Stimulated activated CD4-positive, alpha-beta T cell treated with anti-CD3 and anti-CD28 coated beads, Interleukin-4, amount 100 ng/mL, for 24 hours (primary cell): Measurements from ENCODE around the gene ROBO1.
"Not testable (repeated sequence)": the region's sequence is repeated elsewhere in the genome, so short reads cannot be mapped to it uniquely, and the experiment has no call there.

Experiments
- DNase-seq: peaks from one replicate; pipeline ENCODE4 v3.0.0-alpha.2; 2020

ROBO1 gene

GRCh38 chr3:78762121-78762520 is 1005.7 kb downstream of the ROBO1 start:
- DNase-seq, result no peak

GRCh38 chr3:78761126-78761525 is 1006.7 kb downstream of the ROBO1 start:
- DNase-seq, result no peak

GRCh38 chr3:78757731-78758130 is 1010.1 kb downstream of the ROBO1 start:
- no peak for DNase-seq

GRCh38 chr3:78754066-78754743 is 1013.6 kb downstream of the ROBO1 start:
- DNase-seq, result no peak

- DNase-seq, result no peak
Observed at GRCh38 chr3:78751266-78751665, 1016.5 kb downstream of the ROBO1 start.

- DNase-seq, result not testable (repeated sequence)
Observed at GRCh38 chr3:78750291-78750690, 1017.5 kb downstream of the ROBO1 start.

GRCh38 chr3:78749056-78749455 is 1018.7 kb downstream of the ROBO1 start:
- no peak for DNase-seq

GRCh38 chr3:78745847-78746246 is 1022.0 kb downstream of the ROBO1 start:
- DNase-seq, result no peak

- DNase-seq, result no peak
Observed at GRCh38 chr3:78742491-78742890, 1025.3 kb downstream of the ROBO1 start.

GRCh38 chr3:78742041-78742440 is 1025.8 kb downstream of the ROBO1 start:
- DNase-seq, result no peak

- DNase-seq, result no peak
Observed at GRCh38 chr3:78741066-78741645, 1026.6 kb downstream of the ROBO1 start.

- no peak for DNase-seq
Observed at GRCh38 chr3:78738833-78739232, 1029.0 kb downstream of the ROBO1 start.

GRCh38 chr3:78737988-78738387 is 1029.8 kb downstream of the ROBO1 start:
- no peak for DNase-seq

- no peak for DNase-seq
Observed at GRCh38 chr3:78736863-78737262, 1030.9 kb downstream of the ROBO1 start.

- DNase-seq, result no peak
Observed at GRCh38 chr3:78734048-78734637, 1033.7 kb downstream of the ROBO1 start.

- no peak for DNase-seq
Observed at GRCh38 chr3:78732893-78733292, 1034.9 kb downstream of the ROBO1 start.

- DNase-seq, result no peak
Observed at GRCh38 chr3:78732471-78732870, 1035.3 kb downstream of the ROBO1 start.

- DNase-seq, result no peak
Observed at GRCh38 chr3:78729946-78730345, 1037.9 kb downstream of the ROBO1 start.

GRCh38 chr3:78728406-78729145 is 1039.2 kb downstream of the ROBO1 start:
- no peak for DNase-seq

- no peak for DNase-seq
Observed at GRCh38 chr3:78726545-78726944, 1041.3 kb downstream of the ROBO1 start.

- DNase-seq, result no peak
Observed at GRCh38 chr3:78725703-78726246, 1042.0 kb downstream of the ROBO1 start.

- no peak for DNase-seq
Observed at GRCh38 chr3:78724859-78725258, 1042.9 kb downstream of the ROBO1 start.

GRCh38 chr3:78724364-78724763 is 1043.4 kb downstream of the ROBO1 start:
- DNase-seq, result not testable (repeated sequence)
